ENCODE data around the gene POGZ.

Gene POGZ

DNA sequence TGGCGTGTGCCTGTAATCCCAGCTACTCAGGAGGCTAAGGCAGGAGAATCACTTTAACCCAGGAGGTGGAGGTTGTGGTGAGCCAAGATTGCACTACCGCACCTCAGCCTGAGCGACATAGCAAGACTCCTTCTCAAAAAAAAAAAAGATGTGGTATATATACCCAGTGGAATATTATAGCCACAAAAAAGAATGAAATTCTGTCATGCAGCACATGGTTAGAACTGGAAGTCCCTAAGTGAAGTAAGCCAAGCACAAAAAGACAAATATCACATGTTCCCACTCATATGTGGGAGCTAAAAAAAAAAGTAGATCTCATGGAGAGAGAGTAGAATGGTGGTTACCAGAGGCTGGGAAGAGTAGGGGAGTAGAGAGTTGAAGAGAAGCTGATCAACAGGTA lies 41.2 kb downstream of the POGZ start:
- H3K4me3 ChIP-seq (ENCODE audit: low read length), result no peak overlapping the region
- TF ChIP-seq, protein P1, sequence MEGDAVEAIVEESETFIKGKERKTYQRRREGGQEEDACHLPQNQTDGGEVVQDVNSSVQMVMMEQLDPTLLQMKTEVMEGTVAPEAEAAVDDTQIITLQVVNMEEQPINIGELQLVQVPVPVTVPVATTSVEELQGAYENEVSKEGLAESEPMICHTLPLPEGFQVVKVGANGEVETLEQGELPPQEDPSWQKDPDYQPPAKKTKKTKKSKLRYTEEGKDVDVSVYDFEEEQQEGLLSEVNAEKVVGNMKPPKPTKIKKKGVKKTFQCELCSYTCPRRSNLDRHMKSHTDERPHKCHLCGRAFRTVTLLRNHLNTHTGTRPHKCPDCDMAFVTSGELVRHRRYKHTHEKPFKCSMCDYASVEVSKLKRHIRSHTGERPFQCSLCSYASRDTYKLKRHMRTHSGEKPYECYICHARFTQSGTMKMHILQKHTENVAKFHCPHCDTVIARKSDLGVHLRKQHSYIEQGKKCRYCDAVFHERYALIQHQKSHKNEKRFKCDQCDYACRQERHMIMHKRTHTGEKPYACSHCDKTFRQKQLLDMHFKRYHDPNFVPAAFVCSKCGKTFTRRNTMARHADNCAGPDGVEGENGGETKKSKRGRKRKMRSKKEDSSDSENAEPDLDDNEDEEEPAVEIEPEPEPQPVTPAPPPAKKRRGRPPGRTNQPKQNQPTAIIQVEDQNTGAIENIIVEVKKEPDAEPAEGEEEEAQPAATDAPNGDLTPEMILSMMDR (conservative IDR thresholded peaks at IDR 0.05; ENCODE audit: low read depth, low read length), result no peak
- DNase-seq (ENCODE audit: low read depth), result no peak

DNA sequence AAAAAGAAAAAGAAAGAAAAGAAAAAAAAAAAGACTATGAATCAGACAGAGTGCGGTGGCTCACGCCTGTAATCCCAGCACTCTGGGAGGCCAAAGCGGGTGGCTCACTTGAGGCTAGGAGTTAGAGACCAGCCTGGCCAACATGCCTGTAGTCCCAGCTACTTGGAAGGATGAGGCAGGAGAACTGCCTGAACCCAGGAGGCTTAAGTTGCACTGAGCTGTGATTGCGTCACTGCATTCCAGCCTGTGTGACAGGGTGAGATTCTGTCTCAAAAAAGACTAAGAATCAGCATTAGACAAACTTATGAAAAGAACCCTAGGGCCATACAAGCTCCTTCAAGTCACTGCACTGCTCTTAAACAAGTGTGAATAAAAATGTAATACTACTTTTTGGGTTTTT lies 43.1 kb downstream of the POGZ start:
- H3K4me3 ChIP-seq (ENCODE audit: low read length), result no peak overlapping the region
- TF ChIP-seq, protein P1 (conservative IDR thresholded peaks at IDR 0.05; ENCODE audit: low read depth, low read length), result no peak
- no peak for DNase-seq (ENCODE audit: low read depth)

- TF ChIP-seq, protein P1 (conservative IDR thresholded peaks at IDR 0.05; ENCODE audit: low read depth, low read length), result no peak
- no peak overlapping the region for H3K4me3 ChIP-seq (ENCODE audit: low read length)
- no peak for DNase-seq (ENCODE audit: low read depth)
Observed at GRCh38 chr1:151411884-151412283, 47.4 kb downstream of the POGZ start.

- DNase-seq (ENCODE audit: low read depth), result no peak
- no peak overlapping the region for H3K4me3 ChIP-seq (ENCODE audit: low read length)
- TF ChIP-seq, protein P1 (conservative IDR thresholded peaks at IDR 0.05; ENCODE audit: low read depth, low read length), result no peak
Observed at GRCh38 chr1:151408891-151409290, 50.4 kb downstream of the POGZ start.

GRCh38 chr1:151407304-151407703 lies 52.0 kb downstream of the POGZ start:
- no peak overlapping the region for H3K4me3 ChIP-seq (ENCODE audit: low read length)
- DNase-seq (ENCODE audit: low read depth), result no peak
- TF ChIP-seq, protein P1 (conservative IDR thresholded peaks at IDR 0.05; ENCODE audit: low read depth, low read length), result no peak

DNA sequence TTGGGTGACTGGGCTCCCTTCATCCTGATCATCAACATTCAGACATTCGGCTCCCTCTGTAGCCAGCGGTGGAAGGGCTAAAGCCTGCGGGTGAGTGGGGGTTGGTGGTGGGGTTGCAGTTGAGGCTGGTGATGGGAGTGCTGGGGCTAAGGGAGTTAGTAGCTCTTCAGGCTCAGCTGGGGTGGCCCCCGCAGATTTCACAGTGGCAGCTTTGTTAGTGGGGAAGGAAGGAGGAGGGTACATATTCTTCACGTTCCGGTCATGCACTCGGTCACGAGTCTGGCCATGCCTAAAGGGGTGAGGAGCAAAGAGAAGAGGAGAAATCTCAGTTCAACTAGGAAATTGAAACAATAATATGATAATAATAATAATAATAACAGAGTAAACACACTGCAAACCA lies 53.1 kb downstream of the POGZ start:
- no peak for DNase-seq (ENCODE audit: low read depth)
- TF ChIP-seq, protein P1 (conservative IDR thresholded peaks at IDR 0.05; ENCODE audit: low read depth, low read length), result no peak
- H3K4me3 ChIP-seq (ENCODE audit: low read length), result no peak overlapping the region

DNA sequence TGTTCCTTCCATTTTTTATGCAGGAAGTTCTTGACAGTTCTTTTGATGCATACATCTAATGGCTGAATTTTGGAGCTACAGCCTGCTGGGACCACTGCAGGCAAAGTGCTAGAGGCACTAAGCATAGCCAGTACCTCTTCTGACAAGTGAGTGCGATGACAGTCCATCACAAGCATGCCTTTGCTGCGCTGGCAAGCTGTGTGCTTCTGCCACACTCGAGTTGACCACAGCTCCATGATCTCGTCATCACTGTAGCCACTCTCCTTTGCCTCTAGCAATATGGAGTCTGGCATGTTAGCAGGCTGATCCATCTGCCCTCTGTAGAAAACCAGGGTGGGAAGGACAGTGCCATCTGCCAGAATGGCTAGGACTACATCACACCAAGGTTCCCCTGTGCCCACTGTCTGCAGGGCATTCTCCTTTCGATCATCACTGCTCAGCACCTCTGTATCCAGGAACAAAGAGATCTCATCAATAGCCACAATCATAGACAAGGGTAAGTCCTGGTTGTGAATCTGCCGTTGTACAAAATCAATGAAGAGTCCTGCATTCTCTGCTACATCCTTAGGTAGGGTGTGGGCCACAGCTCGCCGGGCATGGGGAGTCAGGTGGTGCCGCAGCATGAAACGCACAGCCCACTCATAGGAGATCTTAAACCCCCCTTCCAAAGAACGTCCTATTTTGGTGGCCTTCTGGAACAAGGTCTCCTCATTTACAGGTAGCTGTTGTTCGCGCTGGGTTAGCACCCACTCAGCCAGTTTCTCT lies 53.9 kb downstream of the POGZ start:
- DNase-seq (ENCODE audit: low read depth), result no peak
- TF ChIP-seq, protein P1 (conservative IDR thresholded peaks at IDR 0.05; ENCODE audit: low read depth, low read length), result no peak
- H3K4me3 ChIP-seq (ENCODE audit: low read length), result no peak overlapping the region
